Thoracic aorta (tissue), 2 donors: ENCODE results near the gene PLA2G4E. TPM values are rescaled to one million over a fixed set of nuclear protein-coding genes. Genes with fewer than 3 reads are reported as not detected.

Source experiments
- ATAC-seq: fragments of 150-250 bp; one replicate; pipeline ENCODE4 v1.8.0; 2017; ENCODE audit warnings: low read depth; ENCODE audit not compliant: insufficient number of reproducible peaks, low FRiP score
- DNase-seq: peaks from one replicate; pipeline ENCODE4 v3.0.0-alpha.2; 2020; ENCODE audit warnings: low spot score
- H3K27ac ChIP-seq, 2 donors: fragments of 200-600 bp; sonication (generic); 1 replicate in 1 of 2; 2 replicates in 1 of 2; pipeline ENCODE4 v1.5.1; 2016; ENCODE audit warnings: mild to moderate bottlenecking in 2 of 2, moderate library complexity in 2 of 2
- H3K27me3 ChIP-seq: fragments of 200-600 bp; sonication (generic); replicated peaks from 2 replicates; pipeline ENCODE4 v1.6.0; 2016; ENCODE audit warnings: mild to moderate bottlenecking; ENCODE audit not compliant: insufficient read depth
- H3K36me3 ChIP-seq: fragments of 200-600 bp; sonication (generic); one replicate; pipeline ENCODE4 v1.5.1; 2016
- H3K4me1 ChIP-seq, 2 donors: fragments of 200-600 bp; sonication (generic); 1 replicate in 1 of 2; 2 replicates in 1 of 2; pipeline versions ENCODE4 v1.5.1 to v1.6.0; 2016; ENCODE audit warnings: low read depth in 2 of 2, mild to moderate bottlenecking in 1 of 2; ENCODE audit not compliant: control insufficient read depth in 1 of 2
- H3K4me3 ChIP-seq: fragments of 200-600 bp; sonication (generic); 2 replicates; pipeline ENCODE4 v1.5.1; 2016; ENCODE audit warnings: mild to moderate bottlenecking
- H3K9me3 ChIP-seq: fragments of 200-600 bp; sonication (generic); 2 replicates; pipeline ENCODE4 v1.5.1; 2016
- total RNA-seq, 2 donors: library from RNA; depleted of rRNA; stranded (reverse); fragments of >200 nt; gene quantifications; one replicate each; pipeline versions ENCODE4 v1.1.0 to v1.2.3, GENCODE V29; 2016
- TF ChIP-seq, protein P1 (sequence below): fragments of 200-600 bp; sonication (generic); IDR thresholded peaks from one replicate; pipeline ENCODE4 v1.5.1; 2019; ENCODE audit warnings: antibody characterized with exemption

The PLA2G4E gene
- total RNA-seq, 2 donors from 2014 or later: not detected

GRCh38 chr15:42050484-42051255, 29.8 kb upstream of the PLA2G4E start:
- H3K4me3 ChIP-seq: no peak overlapping the region
- no peak for ATAC-seq

DNA sequence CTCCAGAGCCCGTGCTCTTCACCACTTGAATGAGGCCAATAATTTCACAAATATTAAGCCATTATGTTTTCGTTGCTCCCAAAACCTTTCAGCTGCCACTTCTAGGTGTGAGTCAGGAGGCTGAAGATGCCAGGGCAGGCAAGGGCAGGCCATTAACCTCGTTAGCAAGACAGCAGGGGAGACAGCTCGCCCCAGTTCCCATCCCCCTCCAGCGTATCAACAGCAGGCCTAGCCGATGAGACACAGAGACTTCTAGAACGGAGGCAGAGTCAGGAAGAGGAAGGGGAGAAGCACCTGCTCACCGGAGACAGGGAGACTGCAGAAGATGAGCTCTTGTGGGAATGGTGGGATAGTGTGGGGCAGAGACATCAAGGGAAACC, 28.0 kb upstream of the PLA2G4E start:
- ATAC-seq (no peak), DNase-seq (no peak)
- Histone ChIP-seq H3K9me3 (no peaks in the 10 kb centered on the region), H3K27ac (no peak overlapping the region), H3K36me3 (no peaks in the 10 kb centered on the region), H3K4me3 (no peak overlapping the region), H3K27me3 (no peaks in the 10 kb centered on the region), H3K4me1 (no peaks in the 10 kb centered on the region)
- TF ChIP-seq, protein P1, sequence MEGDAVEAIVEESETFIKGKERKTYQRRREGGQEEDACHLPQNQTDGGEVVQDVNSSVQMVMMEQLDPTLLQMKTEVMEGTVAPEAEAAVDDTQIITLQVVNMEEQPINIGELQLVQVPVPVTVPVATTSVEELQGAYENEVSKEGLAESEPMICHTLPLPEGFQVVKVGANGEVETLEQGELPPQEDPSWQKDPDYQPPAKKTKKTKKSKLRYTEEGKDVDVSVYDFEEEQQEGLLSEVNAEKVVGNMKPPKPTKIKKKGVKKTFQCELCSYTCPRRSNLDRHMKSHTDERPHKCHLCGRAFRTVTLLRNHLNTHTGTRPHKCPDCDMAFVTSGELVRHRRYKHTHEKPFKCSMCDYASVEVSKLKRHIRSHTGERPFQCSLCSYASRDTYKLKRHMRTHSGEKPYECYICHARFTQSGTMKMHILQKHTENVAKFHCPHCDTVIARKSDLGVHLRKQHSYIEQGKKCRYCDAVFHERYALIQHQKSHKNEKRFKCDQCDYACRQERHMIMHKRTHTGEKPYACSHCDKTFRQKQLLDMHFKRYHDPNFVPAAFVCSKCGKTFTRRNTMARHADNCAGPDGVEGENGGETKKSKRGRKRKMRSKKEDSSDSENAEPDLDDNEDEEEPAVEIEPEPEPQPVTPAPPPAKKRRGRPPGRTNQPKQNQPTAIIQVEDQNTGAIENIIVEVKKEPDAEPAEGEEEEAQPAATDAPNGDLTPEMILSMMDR: no peak

More at GRCh38 chr15:42050484-42051255, 29.8 kb upstream of the PLA2G4E start:
- DNase-seq: no peak
- Histone ChIP-seq H3K4me1 (no peaks in the 10 kb centered on the region), H3K9me3 (no peaks in the 10 kb centered on the region), H3K27me3 (no peaks in the 10 kb centered on the region), H3K27ac (no peak overlapping the region), H3K36me3 (no peaks in the 10 kb centered on the region)
- TF ChIP-seq, protein P1: no peak

DNA sequence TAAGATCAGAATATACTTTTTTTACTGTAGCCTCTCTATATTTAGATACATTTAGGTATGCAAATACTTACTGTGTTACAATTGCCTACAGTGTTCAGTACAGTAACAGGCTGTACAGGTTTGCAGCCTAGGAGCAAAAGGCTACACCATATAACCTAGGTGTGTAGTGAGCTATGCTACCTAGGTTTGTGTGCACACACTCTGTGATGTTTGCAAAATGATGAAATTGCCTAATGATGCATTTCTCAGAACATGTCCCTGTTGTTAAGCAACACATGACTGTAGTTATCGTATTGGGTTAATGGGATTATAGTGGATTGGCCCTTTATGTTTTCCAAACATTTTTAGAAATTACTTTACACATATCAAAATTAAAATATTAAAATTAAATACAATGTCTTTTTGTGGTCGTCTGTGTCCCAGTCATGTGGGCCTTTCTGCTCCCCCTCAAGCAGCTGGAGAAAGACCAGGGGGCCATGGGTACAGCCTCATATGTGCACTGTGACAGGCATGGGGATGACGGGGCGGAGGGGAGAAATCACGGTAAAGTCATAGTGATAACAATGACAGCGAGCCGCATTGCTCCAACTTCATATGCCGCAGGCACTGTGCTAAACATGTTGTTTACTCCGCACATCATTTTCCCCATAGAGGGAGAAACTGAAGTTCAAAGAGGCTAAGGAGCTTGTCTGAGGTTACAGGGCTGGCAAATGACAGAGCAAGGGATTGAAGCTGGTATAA, 27.4 kb upstream of the PLA2G4E start:
- ATAC-seq (no peak), DNase-seq (no peak)
- Histone ChIP-seq H3K9me3 (no peaks in the 10 kb centered on the region), H3K27ac (no peak overlapping the region), H3K36me3 (no peaks in the 10 kb centered on the region), H3K4me3 (no peak overlapping the region), H3K27me3 (no peaks in the 10 kb centered on the region), H3K4me1 (no peaks in the 10 kb centered on the region)
- TF ChIP-seq, protein P1: no peak

- Histone ChIP-seq H3K9me3 (no peaks in the 10 kb centered on the region), H3K4me3 (no peak overlapping the region), H3K27me3 (no peaks in the 10 kb centered on the region), H3K4me1 (no peaks in the 10 kb centered on the region), H3K36me3 (no peaks in the 10 kb centered on the region), H3K27ac (no peak overlapping the region)
- ATAC-seq (no peak), DNase-seq (no peak)
- TF ChIP-seq, protein P1: no peak
Observed at GRCh38 chr15:42046597-42046996, 25.8 kb upstream of the PLA2G4E start.

DNA sequence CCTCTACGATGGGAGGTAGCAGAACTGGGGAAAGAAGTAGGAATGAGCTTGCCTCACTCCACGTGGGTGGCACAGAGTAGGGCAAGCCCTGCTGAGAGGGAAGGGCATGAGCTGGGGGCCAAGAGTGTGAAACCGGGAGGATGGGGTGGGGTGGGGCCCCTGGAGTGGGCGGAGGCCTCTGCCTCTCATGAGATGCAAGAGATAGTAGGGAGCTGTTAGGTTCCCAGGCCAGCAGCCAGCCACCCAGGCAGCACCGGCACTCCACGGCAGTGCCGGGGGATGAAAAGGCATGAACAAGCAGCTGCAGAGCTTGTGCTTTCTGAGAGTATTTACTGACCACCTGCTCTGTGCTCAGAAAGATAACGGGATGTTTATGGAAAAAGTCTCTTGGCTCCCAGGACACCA, 24.4 kb upstream of the PLA2G4E start:
- TF ChIP-seq, protein P1: no peak
- Histone ChIP-seq H3K4me3 (no peak overlapping the region), H3K27ac (no peak overlapping the region), H3K9me3 (no peaks in the 10 kb centered on the region), H3K27me3 (no peaks in the 10 kb centered on the region), H3K36me3 (no peaks in the 10 kb centered on the region), H3K4me1 (no peaks in the 10 kb centered on the region)
- ATAC-seq: no peak
- no peak for DNase-seq
